ENCODE measurements around the gene CDK10. TPM values are rescaled to one million over a fixed set of nuclear protein-coding genes. Genes with fewer than 3 reads are reported as not detected.

Gene CDK10
- total RNA-seq, 1 donor from 2014 or later: 40.5 TPM

- Mint-ChIP-seq H3K36me3 (ENCODE audit: low read depth, unreplicated experiment) (peaks cover 26% of the 10 kb centered on the region), H3K27ac (ENCODE audit: unreplicated experiment) (peak overlapping the region; percentile 41), H3K4me3 (ENCODE audit: unreplicated experiment) (no peak overlapping the region), H3K27me3 (ENCODE audit: low read depth, unreplicated experiment) (no peaks in the 10 kb centered on the region), H3K4me1 (ENCODE audit: low read depth, unreplicated experiment) (peaks cover 8% of the 10 kb centered on the region), H3K9me3 (ENCODE audit: unreplicated experiment) (peaks cover 1% of the 10 kb centered on the region)
- Histone ChIP-seq H3K27me3 (ENCODE audit: insufficient read depth, low read length) (no peaks in the 10 kb centered on the region), H3K4me1 (ENCODE audit: insufficient read depth, low read length) (peaks cover 6% of the 10 kb centered on the region), H3K9ac (ENCODE audit: low read length) (no peak overlapping the region), H3K4me3 (ENCODE audit: insufficient read depth, low read depth, low read length) (no peak overlapping the region), H3K27ac (ENCODE audit: low read depth, low read length) (no peak overlapping the region), H2AFZ (ENCODE audit: low read depth, low read length) (no peak overlapping the region), H4K20me1 (ENCODE audit: insufficient read depth, low read length) (no peaks in the 10 kb centered on the region), H3K79me2 (ENCODE audit: insufficient read depth, low read length) (no peaks in the 10 kb centered on the region), H3K4me2 (ENCODE audit: low read length) (no peak overlapping the region), H3K36me3 (ENCODE audit: insufficient read depth, low read length) (no peaks in the 10 kb centered on the region), H3K9me3 (ENCODE audit: insufficient read depth, low read depth, low read length) (no peaks in the 10 kb centered on the region)
- DNase-seq (ENCODE audit: low read depth) (no peak), FAIRE-seq (no peak)
- no peak for TF ChIP-seq EZH2 (IDR thresholded peaks at IDR 0.05; ENCODE audit: insufficient read depth, low read length)
- TF ChIP-seq CTCF (IDR thresholded peaks at IDR 0.05; ENCODE audit: insufficient read depth, low read depth, low read length): no peak
Measured at GRCh38 chr16:89672177-89672941, 14.1 kb upstream of the CDK10 start.

GRCh38 chr16:89678258-89678657 is 8.2 kb upstream of the CDK10 start:
- no peak overlapping the region for H3K4me2 ChIP-seq (ENCODE audit: low read length)
- no peak overlapping the region for H3K4me3 ChIP-seq (ENCODE audit: insufficient read depth, low read depth, low read length)
- no peak for FAIRE-seq
- no peak overlapping the region for H2AFZ ChIP-seq (ENCODE audit: low read depth, low read length)
- H3K9me3 Mint-ChIP-seq (ENCODE audit: unreplicated experiment): peaks cover 8% of the 10 kb centered on the region
- no peak overlapping the region for H3K9ac ChIP-seq (ENCODE audit: low read length)
- no peaks in the 10 kb centered on the region for H3K4me1 Mint-ChIP-seq (ENCODE audit: low read depth, unreplicated experiment)
- no peak for TF ChIP-seq CTCF (IDR thresholded peaks at IDR 0.05; ENCODE audit: insufficient read depth, low read depth, low read length)
- no peak overlapping the region for H3K27ac Mint-ChIP-seq (ENCODE audit: unreplicated experiment)
- no peak overlapping the region for H3K4me3 Mint-ChIP-seq (ENCODE audit: unreplicated experiment)
- no peaks in the 10 kb centered on the region for H3K36me3 ChIP-seq (ENCODE audit: insufficient read depth, low read length)
- H3K27me3 ChIP-seq (ENCODE audit: insufficient read depth, low read length): no peaks in the 10 kb centered on the region
- H4K20me1 ChIP-seq (ENCODE audit: insufficient read depth, low read length): no peaks in the 10 kb centered on the region
- no peaks in the 10 kb centered on the region for H3K27me3 Mint-ChIP-seq (ENCODE audit: low read depth, unreplicated experiment)
- H3K9me3 ChIP-seq (ENCODE audit: insufficient read depth, low read depth, low read length): peaks cover 7% of the 10 kb centered on the region
- H3K27ac ChIP-seq (ENCODE audit: low read depth, low read length): no peak overlapping the region
- H3K79me2 ChIP-seq (ENCODE audit: insufficient read depth, low read length): no peaks in the 10 kb centered on the region
- peaks cover 26% of the 10 kb centered on the region for H3K36me3 Mint-ChIP-seq (ENCODE audit: low read depth, unreplicated experiment)
- no peaks in the 10 kb centered on the region for H3K4me1 ChIP-seq (ENCODE audit: insufficient read depth, low read length)
- DNase-seq (ENCODE audit: low read depth): no peak

- H3K9me3 Mint-ChIP-seq (ENCODE audit: unreplicated experiment): peaks cover 15% of the 10 kb centered on the region
- Histone ChIP-seq H3K4me1 (ENCODE audit: insufficient read depth, low read length) (peaks cover 10% of the 10 kb centered on the region), H3K27ac (ENCODE audit: low read depth, low read length) (no peak overlapping the region)
Measured at GRCh38 chr16:89685916-89686315, 573 bp upstream of the CDK10 start.

More at GRCh38 chr16:89685916-89686315, 573 bp upstream of the CDK10 start:
- FAIRE-seq (no peak), DNase-seq (ENCODE audit: low read depth) (no peak)
- TF ChIP-seq CTCF (IDR thresholded peaks at IDR 0.05; ENCODE audit: insufficient read depth, low read depth, low read length) (no peak), EZH2 (IDR thresholded peaks at IDR 0.05; ENCODE audit: insufficient read depth, low read length) (no peak)
- H3K4me1 Mint-ChIP-seq (ENCODE audit: low read depth, unreplicated experiment): peaks cover 4% of the 10 kb centered on the region
- peak overlapping the region; percentile 68 for H3K4me3 Mint-ChIP-seq (ENCODE audit: unreplicated experiment)
- H3K27ac Mint-ChIP-seq (ENCODE audit: unreplicated experiment): no peak overlapping the region
- H3K4me2 ChIP-seq (ENCODE audit: low read length): peak overlapping the region; percentile 99
- peaks cover 3% of the 10 kb centered on the region for H3K9me3 ChIP-seq (ENCODE audit: insufficient read depth, low read depth, low read length)
- no peaks in the 10 kb centered on the region for H3K27me3 ChIP-seq (ENCODE audit: insufficient read depth, low read length)
- H3K27me3 Mint-ChIP-seq (ENCODE audit: low read depth, unreplicated experiment): no peaks in the 10 kb centered on the region
- H3K9ac ChIP-seq (ENCODE audit: low read length): no peak overlapping the region
- peaks cover 14% of the 10 kb centered on the region for H4K20me1 ChIP-seq (ENCODE audit: insufficient read depth, low read length)
- H3K36me3 ChIP-seq (ENCODE audit: insufficient read depth, low read length): peaks cover 3% of the 10 kb centered on the region
- H3K4me3 ChIP-seq (ENCODE audit: insufficient read depth, low read depth, low read length): no peak overlapping the region
- no peak overlapping the region for H2AFZ ChIP-seq (ENCODE audit: low read depth, low read length)
- H3K79me2 ChIP-seq (ENCODE audit: insufficient read depth, low read length): peaks cover 25% of the 10 kb centered on the region
- peaks cover 24% of the 10 kb centered on the region for H3K36me3 Mint-ChIP-seq (ENCODE audit: low read depth, unreplicated experiment)
